Fibroblast of skin of left quadriceps (primary cell): ENCODE data around the gene SMIM1.

Source experiments
- DNase-seq, 2 experiments: peaks; one replicate each; pipeline ENCODE4 v3.0.0-alpha.2; 2013; ENCODE audit warnings: low read depth in 2 of 2

Gene SMIM1

DNA sequence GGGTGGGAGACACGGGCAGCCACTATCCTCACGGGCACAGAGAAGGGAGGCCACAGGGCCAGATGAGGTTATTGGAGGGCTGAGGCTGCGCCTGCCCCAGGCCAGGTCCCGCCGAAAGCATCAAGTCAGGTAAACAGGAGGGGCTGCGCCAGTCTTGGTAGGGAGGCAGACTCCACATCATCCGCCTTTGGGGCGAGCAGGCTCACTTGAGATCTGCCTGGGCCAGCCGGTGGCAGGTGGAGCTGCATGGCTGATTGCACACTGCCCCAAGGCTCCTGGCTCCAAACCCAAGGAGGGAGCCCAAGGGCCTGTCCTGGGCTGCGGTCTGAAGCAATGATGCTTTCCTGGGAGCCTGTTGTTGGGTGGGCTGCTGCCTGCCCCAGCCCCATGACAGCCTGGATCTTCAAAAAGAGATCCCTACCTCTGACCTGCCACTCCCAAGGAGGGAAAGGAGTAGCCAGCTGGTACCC is 4.6 kb downstream of the SMIM1 start:
- DNase-seq = no peak

DNA sequence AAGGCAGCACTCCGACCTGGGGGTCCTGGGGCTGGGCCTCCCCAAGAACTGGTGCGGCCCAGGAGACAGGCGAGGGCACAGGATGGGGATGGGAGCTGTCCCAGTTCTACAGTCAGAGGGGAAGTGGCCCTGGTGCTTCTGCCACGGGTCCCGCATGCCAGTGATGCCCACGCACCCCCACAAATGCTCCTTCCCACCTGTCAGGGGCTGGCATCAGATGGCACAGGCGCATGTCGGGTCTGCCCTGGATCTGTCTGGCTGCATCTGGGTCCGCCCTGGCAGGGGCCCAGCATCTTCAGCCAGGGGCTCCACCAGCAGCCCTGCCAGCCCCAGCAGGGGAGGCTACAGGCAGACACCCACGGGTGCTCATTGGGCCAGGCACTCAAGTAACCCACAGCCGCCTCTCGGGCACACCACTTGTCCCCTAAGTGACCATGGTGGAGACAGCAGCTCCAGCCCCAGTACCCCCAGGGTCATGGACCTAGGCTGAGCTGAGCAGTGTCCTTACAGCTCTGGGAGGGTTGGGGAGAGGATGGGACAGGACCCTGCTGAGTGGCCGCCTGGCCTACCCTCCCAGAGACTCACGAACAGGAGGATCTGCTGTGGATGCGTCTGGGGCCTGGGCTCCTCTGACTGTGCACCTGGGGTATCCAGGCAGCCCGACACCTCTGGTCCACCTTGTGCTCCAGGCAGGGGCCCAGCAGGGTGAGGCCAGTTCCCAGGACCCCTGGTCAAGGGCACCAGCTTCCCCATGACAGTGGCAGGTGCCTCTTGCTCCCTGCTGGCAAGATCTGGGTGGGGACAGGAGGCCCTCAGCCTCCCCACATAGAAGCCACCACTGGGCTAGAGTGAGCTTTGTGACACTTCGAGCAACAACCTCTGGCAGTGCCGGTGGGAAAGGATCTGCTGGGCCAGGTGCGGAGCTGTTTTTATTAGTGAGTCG is 5.4 kb downstream of the SMIM1 start:
- no peak for DNase-seq

DNA sequence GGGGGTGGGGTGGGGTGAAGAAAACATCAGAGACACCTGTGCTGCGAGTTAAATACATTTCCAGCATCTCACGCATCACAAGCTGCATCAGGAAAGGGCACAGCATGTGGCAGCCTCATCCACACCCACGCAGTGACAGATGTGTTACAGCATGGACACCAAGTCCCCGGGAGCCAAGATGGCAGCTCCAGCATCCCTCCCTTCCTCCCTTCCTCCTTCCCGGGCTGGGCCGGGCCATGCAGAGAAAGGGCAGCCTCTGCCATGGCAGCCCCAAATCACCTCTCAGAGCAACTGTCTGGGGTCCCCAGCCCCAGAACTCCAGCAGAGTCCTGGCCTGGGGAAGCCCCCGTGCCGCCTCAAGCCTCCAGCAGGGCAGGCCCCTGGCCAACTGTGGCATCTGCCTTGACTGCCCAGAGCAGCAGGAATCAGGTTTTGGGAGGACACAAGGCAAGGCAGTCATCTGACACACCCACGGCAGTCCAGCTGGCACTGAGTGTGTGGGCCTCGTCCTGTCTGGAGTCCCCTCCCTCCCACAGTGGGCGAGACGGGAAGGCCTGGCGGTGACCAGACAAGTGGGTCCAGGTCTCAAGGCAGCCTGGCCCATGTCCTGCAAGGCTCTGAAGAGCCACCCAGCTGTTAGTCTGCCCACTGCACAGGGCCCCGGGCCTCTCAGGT is 6.2 kb downstream of the SMIM1 start:
- no peak for DNase-seq

DNA sequence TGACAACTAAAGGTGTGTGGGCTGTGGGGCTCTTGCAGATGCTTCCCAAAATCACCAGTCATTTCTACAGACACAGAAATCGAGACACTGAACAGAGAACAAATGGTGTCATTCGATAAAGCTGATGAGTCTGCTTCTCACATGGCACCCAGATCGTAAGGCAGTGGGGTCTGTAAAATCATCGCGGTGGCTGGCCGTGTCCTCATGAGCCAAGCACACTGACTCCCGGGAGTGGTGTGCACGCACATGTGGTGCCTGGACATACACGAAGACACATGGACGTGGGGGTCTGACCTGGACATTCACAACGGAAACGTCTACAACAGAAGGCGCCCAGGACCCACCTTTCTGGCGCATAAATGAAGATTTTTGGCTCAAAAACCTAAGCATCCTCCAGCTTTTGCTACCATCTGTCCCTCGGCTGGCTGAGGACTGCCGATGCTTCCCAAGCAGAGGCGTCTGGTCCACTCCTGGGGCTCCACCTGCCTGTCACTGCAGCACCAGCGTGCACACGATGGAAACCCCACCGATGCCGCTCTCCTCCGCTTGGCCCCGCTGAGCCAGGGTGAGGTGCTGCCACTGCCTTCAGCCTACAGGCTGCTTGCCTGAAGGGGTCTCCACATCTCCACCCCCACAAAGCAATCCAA is 6.8 kb downstream of the SMIM1 start:
- no peak for DNase-seq

DNA sequence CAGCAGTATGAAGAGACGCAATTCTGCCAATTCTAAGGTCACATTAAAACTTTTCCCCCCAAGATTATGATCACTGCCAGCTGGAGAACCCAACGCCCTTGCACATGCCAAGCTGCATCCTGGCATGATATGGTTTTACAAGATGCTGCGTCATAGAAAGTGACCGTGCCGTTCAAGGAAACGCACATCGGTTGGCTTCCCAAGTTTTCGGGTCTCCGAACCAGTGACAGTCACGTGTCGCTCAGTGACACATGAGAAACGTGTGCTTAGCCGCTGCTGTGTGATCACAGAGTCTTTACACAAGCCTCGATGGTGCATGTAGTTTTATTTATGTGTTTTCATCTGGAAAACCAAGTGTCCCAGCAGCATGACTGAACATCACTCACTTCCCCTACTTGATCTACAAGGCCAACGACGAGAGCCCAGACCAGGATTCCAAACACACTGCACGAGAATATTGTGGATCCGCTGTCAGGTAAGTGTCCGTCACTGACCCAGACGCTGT is 7.4 kb downstream of the SMIM1 start:
- no peak for DNase-seq

DNA sequence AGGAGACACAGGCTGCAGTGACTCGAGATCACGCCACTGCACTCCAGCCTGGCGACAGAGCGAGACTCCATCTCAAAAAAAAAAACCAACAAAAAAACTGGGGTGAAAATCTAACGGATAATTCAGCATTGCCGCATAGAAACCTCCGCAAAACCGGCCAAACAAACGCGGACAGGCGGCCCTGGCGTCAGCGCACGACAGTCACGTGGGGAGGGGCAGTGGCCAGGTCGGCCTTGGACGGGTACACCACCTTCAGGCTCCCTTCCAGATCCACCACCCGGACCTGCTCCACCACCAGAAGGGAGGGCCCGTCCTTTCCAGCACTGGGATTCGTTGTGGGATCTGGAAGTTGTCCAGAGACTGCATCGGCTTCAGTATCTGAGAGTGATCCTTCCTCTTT is 8.4 kb downstream of the SMIM1 start:
- no peak for DNase-seq

DNA sequence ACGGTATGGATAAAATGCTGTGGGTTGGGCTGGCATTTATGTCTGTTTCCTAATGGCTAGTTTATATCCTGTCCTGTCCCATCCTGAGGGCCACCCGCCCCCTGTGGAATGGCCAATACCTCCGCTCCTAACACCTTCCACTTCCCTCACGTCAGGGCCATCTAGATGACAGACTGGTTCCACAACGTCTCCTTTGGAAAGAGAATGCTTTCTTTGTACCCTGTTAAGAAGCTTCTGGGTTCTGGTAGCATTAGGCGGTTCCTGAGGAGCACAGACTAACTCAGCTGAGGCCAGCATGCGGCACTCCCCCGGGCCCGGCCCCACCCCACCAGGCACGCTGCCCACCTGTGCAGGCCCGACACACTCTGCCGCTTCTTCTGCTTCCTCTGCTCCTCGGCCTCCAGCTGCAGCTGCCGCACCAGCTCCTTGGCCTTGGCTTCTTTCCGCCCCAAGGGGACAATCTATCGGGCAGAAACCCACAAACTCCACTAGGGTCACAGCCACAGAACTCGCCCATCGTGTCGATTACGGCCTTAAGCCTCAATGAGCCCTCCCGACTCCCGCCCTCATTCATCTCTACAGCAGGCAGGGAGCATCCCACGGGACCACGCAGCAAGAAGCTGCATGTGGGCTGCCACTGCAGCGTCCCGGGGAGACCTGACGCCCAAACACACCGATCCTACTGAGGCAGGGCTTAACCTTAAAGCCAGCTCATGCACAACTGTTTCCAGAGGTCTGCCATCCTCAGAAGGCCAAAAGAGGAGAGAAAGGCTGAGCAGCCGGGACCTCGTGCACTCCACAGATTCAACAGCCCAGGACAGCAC is 11.3 kb downstream of the SMIM1 start:
- DNase-seq = no peak

DNA sequence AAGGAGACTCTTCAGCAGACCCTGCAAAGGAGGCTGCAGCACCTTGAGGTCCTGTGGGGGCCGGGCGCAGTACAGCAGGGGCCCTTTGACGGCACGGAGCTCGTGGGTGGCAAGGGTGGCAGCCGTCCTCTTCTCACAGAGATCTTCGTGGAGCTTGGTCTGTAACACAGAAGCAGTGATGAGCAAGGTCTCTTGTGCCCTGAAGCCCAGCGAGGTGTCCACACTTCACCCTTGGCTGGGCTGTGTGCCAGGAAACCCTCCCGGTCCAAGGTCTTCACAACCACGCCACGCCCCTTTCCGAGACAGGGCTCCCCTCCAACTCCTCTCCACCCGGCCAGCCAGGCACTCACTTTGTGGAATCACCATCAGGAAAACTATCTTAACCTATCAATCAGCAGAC is 12.5 kb downstream of the SMIM1 start:
- DNase-seq = no peak

DNA sequence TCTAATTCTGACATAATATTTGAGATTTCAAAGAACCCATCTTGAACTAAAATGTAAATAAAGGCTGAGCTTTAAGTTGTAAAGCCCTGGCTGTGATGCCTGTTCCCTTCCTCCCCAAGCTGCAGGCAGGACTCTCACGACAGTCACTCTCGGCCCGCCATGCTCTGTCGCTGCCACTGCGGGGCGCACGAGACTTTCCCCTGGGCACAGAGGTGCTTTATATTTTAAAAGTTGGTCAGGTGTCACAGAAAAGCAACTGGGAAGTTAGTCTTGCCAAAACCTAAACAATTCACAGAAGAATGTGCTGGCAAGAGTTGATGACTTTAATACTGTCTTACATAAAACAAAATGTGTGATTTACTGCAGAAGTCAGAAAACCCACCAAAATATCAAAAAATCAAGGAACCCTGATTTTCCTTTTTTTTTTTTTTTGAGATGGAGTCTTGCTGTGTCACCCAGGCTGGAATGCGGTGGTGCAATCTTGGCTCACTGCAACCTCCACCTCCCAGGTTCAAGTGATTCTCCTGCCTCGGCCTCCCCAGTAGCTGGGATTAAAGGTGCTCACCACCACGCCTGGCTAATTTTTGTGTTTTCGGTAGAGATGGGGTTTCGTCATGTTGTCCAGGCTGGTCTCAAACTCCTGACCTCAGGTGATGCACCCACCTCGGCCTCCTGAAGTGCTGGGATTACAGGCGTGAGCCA is 13.1 kb downstream of the SMIM1 start:
- DNase-seq = no peak

DNA sequence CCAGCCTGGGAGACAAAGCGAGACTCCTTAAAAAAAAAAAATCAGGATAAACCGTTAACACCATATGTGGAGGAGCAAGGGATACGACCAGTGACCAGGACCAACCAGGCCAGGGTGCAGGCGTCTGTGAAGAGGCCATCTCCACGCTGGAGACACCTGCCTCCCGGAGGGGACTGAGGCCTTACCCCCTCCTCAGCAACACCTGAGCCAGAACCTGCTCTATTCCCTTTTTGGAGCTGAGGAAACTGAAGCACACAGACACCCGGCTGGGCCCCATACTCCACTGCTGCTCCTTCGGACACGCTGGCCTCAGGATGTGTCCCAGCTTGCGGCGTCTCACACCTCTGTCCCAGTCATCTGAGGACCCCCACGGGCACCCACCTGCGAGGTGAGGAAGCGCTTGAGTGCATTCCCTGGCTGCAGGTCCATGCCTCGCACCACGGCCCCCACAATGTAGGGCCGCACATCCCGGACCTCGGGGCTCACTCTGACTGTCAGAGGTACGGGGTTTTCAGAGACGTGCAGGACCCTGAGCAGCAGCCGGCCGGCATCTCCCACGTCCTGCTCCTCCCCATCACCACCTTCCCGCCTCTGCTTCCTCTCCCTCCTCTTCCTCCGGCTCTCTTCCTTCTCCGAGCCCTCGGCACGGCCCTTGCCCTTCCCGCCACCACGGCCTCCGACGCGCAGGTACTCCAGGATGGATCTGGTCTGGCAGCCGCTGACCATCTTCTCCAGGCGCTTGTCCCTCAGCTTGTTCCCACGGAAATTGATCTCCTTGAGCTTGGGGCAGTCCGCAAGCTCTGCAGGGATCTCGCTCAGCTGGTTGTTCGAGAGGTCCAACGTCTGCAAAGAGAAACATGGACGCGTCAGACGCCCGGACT is 14.2 kb downstream of the SMIM1 start:
- no peak for DNase-seq

DNA sequence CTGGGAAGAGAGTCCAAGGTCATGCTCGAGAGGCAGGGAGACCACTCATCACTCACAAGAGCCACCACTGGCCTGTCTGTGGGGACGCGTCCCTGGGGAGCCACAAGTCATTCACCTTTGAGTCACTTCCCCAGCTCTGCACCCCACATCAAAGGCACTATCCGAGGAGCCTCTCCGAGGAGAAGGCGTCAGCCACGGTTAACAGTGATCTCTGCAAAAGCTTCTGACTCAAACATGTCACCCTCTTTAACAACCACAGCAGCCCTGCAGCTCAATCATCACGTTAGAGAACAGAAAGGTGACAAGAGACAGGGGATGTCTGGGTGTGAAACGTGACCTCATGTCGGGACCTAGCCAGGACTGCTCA is 14.8 kb downstream of the SMIM1 start:
- no peak for DNase-seq

DNA sequence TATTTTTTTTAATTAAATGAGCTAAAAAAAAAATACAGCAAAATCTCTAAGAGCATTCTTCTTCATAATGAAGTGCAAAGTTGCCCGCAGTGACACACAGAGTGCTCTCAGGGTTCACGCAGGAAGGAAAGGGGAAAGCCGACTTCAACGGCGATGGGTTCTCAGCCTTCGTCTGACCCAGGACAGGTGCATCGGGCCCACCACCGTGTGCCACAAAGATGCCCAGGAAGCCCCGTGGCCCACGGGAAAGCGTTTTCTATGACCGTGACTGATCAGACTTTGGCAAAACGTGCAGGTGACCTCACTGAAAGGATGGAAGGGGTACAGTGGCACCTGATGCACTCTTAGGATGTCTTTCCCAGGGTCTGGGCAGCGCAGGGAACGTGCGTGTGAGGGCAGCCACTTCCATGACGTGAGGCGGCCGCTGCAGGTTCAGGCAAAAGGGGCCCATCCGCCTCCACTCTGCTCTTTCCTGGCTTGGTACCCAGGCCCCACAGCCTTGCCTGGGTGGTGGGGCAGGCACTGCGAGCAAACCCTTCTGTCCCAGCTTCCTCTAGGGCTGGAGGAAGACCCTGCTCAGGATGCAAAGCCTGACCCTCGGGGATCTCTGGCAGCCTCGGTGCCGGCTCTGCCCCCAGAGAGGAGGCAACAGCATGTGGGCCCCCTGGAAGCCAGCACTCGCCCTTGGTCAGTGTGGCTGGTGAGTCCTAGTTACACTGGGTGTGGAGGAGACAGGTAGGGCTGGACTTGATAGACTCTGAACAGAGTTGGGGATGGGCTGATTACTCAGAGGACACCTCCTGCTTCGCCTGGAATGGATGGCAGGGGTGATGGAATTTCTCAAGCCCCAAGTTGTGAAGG is 15.4 kb downstream of the SMIM1 start:
- no peak for DNase-seq

DNA sequence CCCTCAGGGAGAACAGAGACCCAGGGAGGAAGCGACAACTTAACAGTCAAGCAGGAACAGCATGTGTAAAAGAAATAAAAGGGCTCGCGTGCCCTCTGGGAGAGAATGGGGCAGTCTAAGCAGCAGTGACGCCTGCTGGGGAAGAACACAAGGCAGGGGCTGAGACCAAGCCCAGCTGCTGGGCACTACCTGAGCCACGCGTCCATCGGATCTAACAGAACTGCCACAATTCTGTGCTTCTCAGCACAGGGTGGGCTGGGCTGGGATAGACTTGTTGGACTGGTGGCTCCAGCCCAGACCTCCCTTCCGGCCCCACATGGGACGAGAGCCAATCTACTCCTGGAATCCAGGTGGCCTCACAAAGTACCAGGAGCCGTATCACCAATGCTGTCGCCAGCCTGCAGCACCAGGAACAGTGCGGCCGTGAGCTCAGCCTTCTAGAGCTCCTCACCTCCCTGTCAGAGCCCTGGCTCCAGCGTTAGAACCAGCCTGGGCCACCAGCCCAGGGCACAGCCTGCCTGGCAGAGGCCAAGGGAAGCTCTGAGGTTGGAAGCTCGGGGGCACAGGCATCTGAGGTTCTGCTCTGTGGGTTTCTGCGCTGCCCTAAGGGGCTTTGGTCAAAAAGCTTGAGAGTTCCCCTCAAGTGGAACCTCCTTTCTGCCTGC is 16.3 kb downstream of the SMIM1 start:
- no peak for DNase-seq

DNA sequence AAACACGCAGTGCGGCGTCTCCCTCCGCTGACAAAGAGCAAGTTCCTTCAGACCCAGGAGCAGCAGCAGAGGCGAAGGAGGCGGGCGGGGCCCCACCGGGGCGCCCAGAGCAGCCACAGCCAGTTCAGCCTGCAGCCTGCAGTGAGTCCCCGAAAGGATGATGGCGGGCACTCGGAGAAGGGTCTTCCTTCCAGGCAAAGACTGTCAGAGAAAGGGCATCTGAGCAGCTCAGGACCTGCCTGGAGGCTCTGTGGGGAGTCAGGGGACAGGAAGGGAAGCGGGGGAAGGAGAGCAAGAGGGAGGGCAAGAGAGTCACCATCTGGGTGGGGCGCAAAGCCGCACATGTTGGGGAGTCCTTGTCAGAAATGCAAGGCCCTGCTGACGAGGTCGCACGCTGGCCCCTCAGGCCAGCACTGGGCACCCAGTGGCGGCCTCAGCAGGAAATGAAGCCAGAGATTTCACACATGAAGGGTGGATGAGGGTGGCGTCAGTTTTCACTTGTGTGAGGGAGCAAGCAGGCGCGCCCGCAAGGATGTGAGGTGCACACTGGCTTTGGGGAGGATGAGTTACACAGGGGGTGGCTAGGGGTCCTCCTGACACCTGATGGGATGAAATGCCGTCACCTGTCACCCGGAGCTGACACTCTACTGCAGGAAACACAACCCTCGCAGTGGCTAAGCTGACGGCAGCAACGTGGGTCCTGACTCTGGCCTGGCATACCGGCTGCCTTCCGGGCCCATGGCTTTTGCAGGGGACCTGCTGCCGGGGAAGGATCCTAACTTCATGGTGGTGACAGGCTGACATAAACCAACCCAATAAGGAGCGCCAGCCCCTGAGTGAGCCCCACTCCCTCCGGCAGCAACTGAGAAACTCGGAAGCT is 17.1 kb downstream of the SMIM1 start:
- DNase-seq = no peak

DNA sequence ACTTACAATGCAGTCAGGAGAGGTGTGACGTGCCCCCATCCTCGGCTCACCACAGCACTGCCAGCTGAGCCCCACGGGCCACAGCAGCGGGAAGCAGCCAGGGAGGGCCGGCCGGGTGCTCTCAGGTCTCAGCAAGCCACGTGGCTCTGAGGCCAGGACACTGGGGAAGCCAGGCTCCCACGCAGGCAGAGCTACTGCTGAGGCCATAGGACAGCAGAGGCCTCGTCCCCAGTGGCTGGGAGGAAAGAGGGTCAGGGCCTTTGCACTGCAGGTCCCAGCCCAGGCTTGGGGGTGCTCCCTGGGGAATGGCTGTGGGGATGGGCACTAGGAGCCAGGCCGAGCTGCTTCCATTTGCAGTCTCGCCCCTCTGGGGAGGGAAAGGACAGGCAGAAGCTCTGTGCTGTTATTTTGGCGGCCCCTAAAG is 18.0 kb downstream of the SMIM1 start:
- DNase-seq = no peak

DNA sequence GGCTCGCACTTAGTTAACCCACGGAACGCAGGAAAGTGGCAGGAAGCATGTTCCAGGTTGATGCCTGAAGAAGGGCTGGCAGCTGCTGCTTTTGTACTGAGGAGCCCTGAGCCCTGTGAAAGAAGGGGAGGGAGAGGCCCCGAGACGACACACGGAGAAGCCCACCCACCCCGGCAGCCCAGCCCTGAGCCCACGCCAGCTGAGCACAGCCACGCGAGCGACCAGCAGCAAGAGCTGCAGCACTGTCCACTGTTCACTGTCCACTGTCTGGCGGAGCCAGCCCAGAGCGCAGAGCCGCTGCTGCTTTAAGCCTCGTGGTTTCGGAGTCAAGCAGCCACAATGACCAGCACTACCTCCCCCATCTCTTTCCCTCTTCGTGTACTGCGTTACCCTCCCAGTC is 18.4 kb downstream of the SMIM1 start:
- DNase-seq = no peak

DNA sequence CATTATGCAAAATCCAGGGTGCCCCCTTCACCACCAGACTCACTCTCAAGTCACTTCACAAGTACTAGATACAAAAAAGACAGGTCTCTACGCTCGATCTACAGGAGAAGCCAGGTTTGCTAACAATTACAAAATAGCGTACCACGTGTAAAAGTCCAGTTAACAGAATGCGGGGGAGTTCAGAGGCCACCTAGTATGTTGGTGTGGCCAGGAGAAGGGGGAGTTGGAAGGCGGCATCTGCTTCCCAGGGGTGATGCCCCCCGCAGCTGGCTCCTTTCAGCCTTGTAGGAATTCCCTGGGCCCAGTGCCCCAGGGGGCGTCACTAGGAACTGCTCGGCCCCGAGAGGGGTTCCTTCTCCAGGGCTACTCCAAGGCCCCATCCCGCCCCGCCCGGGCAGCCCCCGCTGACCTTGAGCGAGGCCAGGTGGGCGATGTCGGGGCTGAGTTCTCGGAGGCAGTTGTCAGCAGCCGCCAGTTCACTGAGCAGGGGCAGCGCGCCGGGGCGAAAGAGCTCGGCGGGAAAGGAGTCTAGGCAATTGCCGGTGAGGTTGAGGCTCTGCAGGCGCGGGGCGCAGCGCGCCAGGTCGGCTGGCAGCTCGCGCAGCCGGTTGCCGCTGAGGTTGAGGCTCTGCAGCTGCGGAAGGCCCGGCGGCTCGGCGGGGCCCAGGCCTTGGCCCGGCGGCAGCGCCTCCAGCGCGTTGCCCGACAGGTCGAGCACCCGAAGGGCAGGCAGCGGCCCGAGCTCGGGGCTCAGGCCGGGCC is 23.1 kb downstream of the SMIM1 start:
- no peak for DNase-seq
